IMR-90 (cell line): Measurements from ENCODE around the gene HTR1D. TPM values are rescaled to one million over a fixed set of nuclear protein-coding genes. Genes with fewer than 3 reads are reported as not detected.
A peak's percentile ranks its signal among the peaks of the same experiment; 100 is the strongest.

Source experiments
- ATAC-seq: fragments of 200-7000 bp; cut with Tn5 transposase; 2 replicates; pipeline ENCODE4 v1.9.1; 2020; ENCODE audit warnings: low read depth, mild to moderate bottlenecking, moderate library complexity
- BruUV-seq: library from RNA; stranded (reverse); fragments of 400-500 nt; replicated peaks from 2 replicates; lab custom pipeline; 2021; lab: Mats Ljungman, UMichigan
- CTCF ChIA-PET: fragments of 300-600 bp; formaldehyde crosslinking; extraction: SDS; loops from one replicate; lab custom pipeline; 2021; ENCODE audit warnings: antibody characterized with exemption; lab: Yijun Ruan, JAX
- POLR2A ChIA-PET: fragments of 300-600 bp; sonication (Branson Sonifier 250); formaldehyde crosslinking; loops from one replicate; lab custom pipeline; 2022; ENCODE audit warnings: antibody characterized with exemption; ENCODE audit not compliant: unreplicated experiment; lab: Charles Lee
- DNase-seq: peaks from one replicate; pipeline ENCODE4 v3.0.0; 2013
- H2AFZ ChIP-seq: replicated peaks from 2 replicates; pipeline ENCODE3; 2013; ENCODE audit warnings: low read length, mild to moderate bottlenecking; ENCODE audit not compliant: poor library complexity
- H2AK5ac ChIP-seq: 2 replicates; pipeline ENCODE4 v1.6.1; 2013; ENCODE audit warnings: low read depth, low read length, inconsistent platforms
- H2AK9ac ChIP-seq: replicated peaks from 2 replicates; pipeline ENCODE3; 2013; ENCODE audit warnings: mild to moderate bottlenecking, low read depth, low read length, moderate library complexity; ENCODE audit not compliant: poor library complexity
- H2BK120ac ChIP-seq: 2 replicates; pipeline ENCODE4 v1.6.1; 2013; ENCODE audit warnings: low read depth, low read length, inconsistent platforms
- H2BK15ac ChIP-seq: 3 replicates; pipeline ENCODE4 v1.6.1; 2013; ENCODE audit warnings: low read depth, low read length, inconsistent platforms
- H2BK20ac ChIP-seq: 2 replicates; pipeline ENCODE4 v1.6.1; 2013; ENCODE audit warnings: low read depth, mild to moderate bottlenecking, inconsistent platforms, low read length, moderate library complexity
- H2BK5ac ChIP-seq: 2 replicates; pipeline ENCODE4 v1.6.1; 2013; ENCODE audit warnings: mild to moderate bottlenecking, low read depth, low read length, inconsistent platforms; ENCODE audit not compliant: poor library complexity, severe bottlenecking
- H3K14ac ChIP-seq: replicated peaks from 2 replicates; pipeline ENCODE4 v1.6.1; 2013; ENCODE audit warnings: low read depth, low read length, inconsistent platforms
- H3K18ac ChIP-seq: 2 replicates; pipeline ENCODE4 v1.6.1; 2013; ENCODE audit warnings: low read depth, low read length, control low read depth
- H3K23ac ChIP-seq: 2 replicates; pipeline ENCODE4 v1.6.1; 2013; ENCODE audit warnings: low read depth, low read length, inconsistent platforms
- H3K27ac ChIP-seq: 2 replicates; pipeline ENCODE4 v1.5.1; 2013; ENCODE audit warnings: mild to moderate bottlenecking, control low read depth, low read length; ENCODE audit not compliant: insufficient read depth
- H3K27me3 ChIP-seq: 2 replicates; pipeline ENCODE4 v1.6.1; 2013; ENCODE audit warnings: low read length; ENCODE audit not compliant: control insufficient read depth, insufficient read depth
- H3K36me3 ChIP-seq: 2 replicates; pipeline ENCODE4 v1.6.1; 2013; ENCODE audit warnings: low read length, mixed read lengths; ENCODE audit not compliant: control insufficient read depth, insufficient read depth
- H3K4ac ChIP-seq: 2 replicates; pipeline ENCODE4 v1.6.1; 2013; ENCODE audit warnings: low read depth, low read length, inconsistent platforms
- H3K4me1 ChIP-seq: 2 replicates; pipeline ENCODE4 v1.6.1; 2013; ENCODE audit warnings: low read length, mixed read lengths; ENCODE audit not compliant: control insufficient read depth, insufficient read depth
- H3K4me2 ChIP-seq: 2 replicates; pipeline ENCODE4 v1.6.1; 2013; ENCODE audit warnings: low read depth, mild to moderate bottlenecking, control low read depth, low read length, moderate library complexity
- H3K4me3 ChIP-seq: 2 replicates; pipeline ENCODE4 v1.5.1; 2013; ENCODE audit warnings: low read depth, mild to moderate bottlenecking, control low read depth, low read length, moderate library complexity; ENCODE audit not compliant: insufficient read depth
- H3K56ac ChIP-seq: 2 replicates; pipeline ENCODE4 v1.6.1; 2013; ENCODE audit warnings: low read length, inconsistent platforms; ENCODE audit not compliant: insufficient read depth; ENCODE audit errors: extremely low read depth
- H3K79me1 ChIP-seq, 2 experiments: 2 replicates each; pipeline ENCODE4 v1.6.1; 2013; ENCODE audit warnings: low read length in 2 of 2, inconsistent platforms in 1 of 2, low read depth in 1 of 2
- H3K9ac ChIP-seq: 2 replicates; pipeline ENCODE4 v1.6.1; 2013; ENCODE audit warnings: low read depth, low read length, control low read depth
- H3K9me1 ChIP-seq: 2 replicates; pipeline ENCODE4 v1.6.1; 2013; ENCODE audit warnings: low read length, inconsistent platforms; ENCODE audit not compliant: insufficient read depth
- H3K9me3 ChIP-seq: 2 replicates; pipeline ENCODE4 v1.6.1; 2013; ENCODE audit warnings: low read length; ENCODE audit not compliant: control insufficient read depth, insufficient read depth
- H4K20me1 ChIP-seq: 2 replicates; pipeline ENCODE4 v1.6.1; 2013; ENCODE audit warnings: low read length, inconsistent platforms; ENCODE audit not compliant: insufficient read depth
- H4K5ac ChIP-seq: 2 replicates; pipeline ENCODE4 v1.6.1; 2013; ENCODE audit warnings: mild to moderate bottlenecking, low read depth, low read length, control low read depth
- H4K8ac ChIP-seq, 2 experiments: 2 replicates each; pipeline ENCODE4 v1.6.1; 2013; ENCODE audit warnings: low read depth in 2 of 2, low read length in 2 of 2, control low read depth in 1 of 2, inconsistent platforms in 1 of 2
- H4K91ac ChIP-seq: 2 replicates; pipeline ENCODE4 v1.6.1; 2013; ENCODE audit warnings: low read depth, low read length, inconsistent platforms; ENCODE audit not compliant: insufficient read depth
- CTCF ChIP-seq: conservative IDR thresholded peaks from 2 replicates; pipeline ENCODE4 v1.5.1; 2012; ENCODE audit warnings: mild to moderate bottlenecking, low read depth, low read length, improper control_type of control experiment
- MAZ ChIP-seq: IDR thresholded peaks from 2 replicates; pipeline ENCODE4 v1.6.1; 2012; ENCODE audit warnings: low read depth, mild to moderate bottlenecking, low read length, improper control_type of control experiment, moderate library complexity, borderline replicate concordance
- NFE2L2 ChIP-seq: fragments of 150-350 bp; IDR thresholded peaks from 2 replicates; pipeline ENCODE4 v1.6.1; 2016; ENCODE audit warnings: low read depth, mild to moderate bottlenecking, low read length
- RAD21 ChIP-seq: IDR thresholded peaks from 2 replicates; pipeline ENCODE4 v1.6.1; 2012; ENCODE audit warnings: low read length, improper control_type of control experiment
- WGBS, 2 experiments: methylation state at CpG; one replicate each; pipeline versions ENCODE4 v1.1.5 to v1.1.7; 2013; ENCODE audit warnings: missing lambda C conversion rate in 2 of 2; ENCODE audit not compliant: insufficient read length in 1 of 2; ENCODE audit errors: extremely low coverage in 2 of 2; 5-methylcytosine and 5-hydroxymethylcytosine counted together
- dilution Hi-C: fragments of 300-500 bp; cut with HindIII; formaldehyde crosslinking; loops from one replicate; pipeline ENCODE4 v1.14.3; 2018; ENCODE audit warnings: low sequenced_read_pairs; ENCODE audit not compliant: unreplicated experiment
- in situ Hi-C: fragments of 300-500 bp; cut with MboI; formaldehyde crosslinking; loops from 3 replicates; pipeline ENCODE4 v1.14.3; 2019; ENCODE audit warnings: low sequenced_read_pairs, inconsistent platforms, mixed read lengths
- intact Hi-C: fragments of 100-400 bp; cut with micrococcal nuclease; formaldehyde crosslinking; loops from 2 replicates; pipeline ENCODE4 v1.10.0; 2022
- polyA plus RNA-seq, 3 experiments: library from polyadenylated mRNA; depleted of rRNA; stranded (reverse); fragments of >200 nt; gene quantifications; 2 replicates each; pipeline ENCODE4 v1.2.3, GENCODE V29; 2012; ENCODE audit warnings: low replicate concordance in 1 of 3
- total RNA-seq: library from RNA; depleted of rRNA; stranded (reverse); fragments of >200 nt; gene quantifications from 2 replicates; pipeline ENCODE4 v1.2.3, GENCODE V29; 2012

HTR1D gene
- total and polyA plus RNA-seq, 2 of the 4 experiments (the other 2 are of a cell fraction) = 0.03 to 0.18 TPM

- H4K8ac ChIP-seq = no peak overlapping the region
- peak overlapping the region; percentile 46; the same call in 1 of the 2 replicates for H3K4me2 ChIP-seq
- ChIA-PET POLR2A (interaction anchor here (0.5 kb wide), 1 partner anchor 52 kb away, joined by 3 read pairs; no protein-coding TSS in a partner anchor), CTCF (no interaction called here)
- no peak overlapping the region for H4K91ac ChIP-seq
- no peaks in the 10 kb centered on the region; the same call in 1 of the 2 replicates for H3K4me1 ChIP-seq
- H2AFZ ChIP-seq = peak overlapping the region; percentile 73
- WGBS, 2 experiments = 1% methylated on average over 46 of the region's 78 CpGs; no CpG with 5 or more reads in 1 of the 2 experiments
- in situ Hi-C loops (no loop called here), intact Hi-C loops (no loop called here), dilution Hi-C loops (no loop called here)
- no peak overlapping the region for H3K14ac ChIP-seq
- H3K36me3 ChIP-seq = no peaks in the 10 kb centered on the region
- H3K27ac ChIP-seq = no peak overlapping the region
- no peak overlapping the region for H3K56ac ChIP-seq
- H4K5ac ChIP-seq = no peak overlapping the region
- no peak for DNase-seq
- no peaks in the 10 kb centered on the region for H4K20me1 ChIP-seq
- peak; percentile 48 for ATAC-seq
- H2BK5ac ChIP-seq = no peak overlapping the region
- H2BK15ac ChIP-seq = no peak overlapping the region
- no TSS peak for BruUV-seq
- H2BK20ac ChIP-seq = no peak overlapping the region
- H3K27me3 ChIP-seq = peaks cover 65% of the 10 kb centered on the region
- 0 out of 2 replicates have a peak overlapping the region, but pooled peaks have one; percentile 6 for H3K23ac ChIP-seq
- H2AK9ac ChIP-seq = no peak overlapping the region
- no peaks in the 10 kb centered on the region for H3K9me3 ChIP-seq
- TF ChIP-seq CTCF (peak; percentile 47), RAD21 (peak; percentile 36; the same call in 1 of the 2 replicates), NFE2L2 (no peak), MAZ (no peak)
- H3K4ac ChIP-seq = no peak overlapping the region
- H3K4me3 ChIP-seq = peak overlapping the region; percentile 25
- H3K79me1 ChIP-seq = no peaks in the 10 kb centered on the region
- no peak overlapping the region for H3K9ac ChIP-seq
- no peak overlapping the region for H3K18ac ChIP-seq
- peaks cover 4% of the 10 kb centered on the region; the same call in 1 of the 2 replicates for H3K9me1 ChIP-seq
- H2AK5ac ChIP-seq = no peak overlapping the region
- no peak overlapping the region for H2BK120ac ChIP-seq
Measured at GRCh38 chr1:23216771-23217420, 406 bp downstream of the HTR1D start.
